K562 (cell line): ENCODE data around the gene LRRIQ4. TPM values are rescaled to one million over a fixed set of nuclear protein-coding genes. Genes with fewer than 3 reads are reported as not detected.

ENCODE experiments used
- ASH1L ChIP-seq: fragments of 450-650 bp; IDR thresholded peaks from 2 replicates; pipeline ENCODE4 v1.6.1; 2018; ENCODE audit warnings: borderline replicate concordance, mild to moderate bottlenecking, low read depth; ENCODE audit not compliant: partially characterized antibody
- POLR2G ChIP-seq: fragments of 200-400 bp; formaldehyde crosslinking; IDR thresholded peaks from 2 replicates; pipeline ENCODE4 v1.6.1; 2017; ENCODE audit warnings: low read depth, mild to moderate bottlenecking, antibody characterized with exemption, low read length, moderate library complexity
- POLR3G ChIP-seq: IDR thresholded peaks from 2 replicates; pipeline ENCODE4 v1.6.1; 2011; ENCODE audit not compliant: insufficient read length, insufficient replicate concordance; ENCODE audit errors: extremely low read depth
- RNF2 ChIP-seq: sonication (generic); IDR thresholded peaks from 2 replicates; pipeline ENCODE4 v1.6.1; 2016
- SLC30A9 ChIP-seq: fragments of 250-450 bp; sonication (Bioruptor Pico); IDR thresholded peaks from 2 replicates; pipeline ENCODE4 v1.8.0; 2022; ENCODE audit warnings: mild to moderate bottlenecking, moderate library complexity
- TBP ChIP-seq: optimal IDR thresholded peaks from 2 replicates; pipeline ENCODE3; 2011; ENCODE audit warnings: low read depth, low read length, improper control_type of control experiment
- TCF7L2 ChIP-seq: fragments of 150-350 bp; IDR thresholded peaks from 2 replicates; pipeline ENCODE4 v1.6.1; 2016; ENCODE audit warnings: low read depth, mild to moderate bottlenecking, low read length, moderate library complexity
- ZBTB8A ChIP-seq: fragments of 450-650 bp; IDR thresholded peaks from 2 replicates; pipeline ENCODE4 v1.6.1; 2018; ENCODE audit warnings: mild to moderate bottlenecking, moderate library complexity; ENCODE audit not compliant: partially characterized antibody
- ZNF384 ChIP-seq: IDR thresholded peaks from 2 replicates; pipeline ENCODE4 v1.6.1; 2012; ENCODE audit warnings: low read depth, low read length, improper control_type of control experiment
- polyA plus RNA-seq, 8 experiments: library from polyadenylated mRNA; depleted of rRNA in 4 of 8; stranded (reverse) in 5 of 8; unstranded in 3 of 8; fragments of >200 nt; fragmentation: Nextera tagmentation in 2 of 8; fragmentation: Illumina TruSeq in 1 of 8; extraction: Ambion mirVana in 2 of 8; extraction: Trizol in 1 of 8; gene quantifications; 2 replicates each; pipeline versions ENCODE4 v1.2.1 to v1.2.3, GENCODE V29; 2011 to 2014; ENCODE audit warnings: inconsistent platforms in 1 of 8, missing spikeins in 1 of 8
- total RNA-seq, 7 experiments: library from RNA; depleted of rRNA in 6 of 7; stranded (reverse); fragments of >200 nt in 6 of 7; fragmentation: Illumina TruSeq in 2 of 7; extraction: Trizol in 2 of 7; gene quantifications; 2 replicates each; pipeline versions ENCODE4 v1.2.1 to v1.2.3, GENCODE V29; 2011 to 2021; ENCODE audit warnings: low replicate concordance in 1 of 7
- TF ChIP-seq, protein P1 (sequence below): fragments of 450-650 bp; IDR thresholded peaks from 2 replicates; pipeline ENCODE4 v1.6.1; 2017; ENCODE audit warnings: antibody characterized with exemption, mild to moderate bottlenecking
- TF ChIP-seq, protein P2 (sequence below), 2 experiments: fragments of 450-650 bp in 1 of 2; sonication (generic) in 1 of 2; formaldehyde crosslinking in 1 of 2; IDR thresholded peaks; 2 replicates each; pipeline versions ENCODE4 v1.7.1 to v1.9.0; 2016 to 2022; ENCODE audit warnings: inconsistent platforms in 1 of 2, mild to moderate bottlenecking in 1 of 2, missing genetic modification reagents in 1 of 2
- TF ChIP-seq, protein P3 (sequence below): fragments of 450-650 bp; formaldehyde crosslinking; IDR thresholded peaks from 2 replicates; pipeline ENCODE4 v1.4.0; 2022; ENCODE audit warnings: mild to moderate bottlenecking, moderate library complexity

The LRRIQ4 gene
- total and polyA plus RNA-seq, 9 of the 15 experiments (the other 6 are each of a cell fraction or from before 2014, with no cell fraction given) = not detected

DNA sequence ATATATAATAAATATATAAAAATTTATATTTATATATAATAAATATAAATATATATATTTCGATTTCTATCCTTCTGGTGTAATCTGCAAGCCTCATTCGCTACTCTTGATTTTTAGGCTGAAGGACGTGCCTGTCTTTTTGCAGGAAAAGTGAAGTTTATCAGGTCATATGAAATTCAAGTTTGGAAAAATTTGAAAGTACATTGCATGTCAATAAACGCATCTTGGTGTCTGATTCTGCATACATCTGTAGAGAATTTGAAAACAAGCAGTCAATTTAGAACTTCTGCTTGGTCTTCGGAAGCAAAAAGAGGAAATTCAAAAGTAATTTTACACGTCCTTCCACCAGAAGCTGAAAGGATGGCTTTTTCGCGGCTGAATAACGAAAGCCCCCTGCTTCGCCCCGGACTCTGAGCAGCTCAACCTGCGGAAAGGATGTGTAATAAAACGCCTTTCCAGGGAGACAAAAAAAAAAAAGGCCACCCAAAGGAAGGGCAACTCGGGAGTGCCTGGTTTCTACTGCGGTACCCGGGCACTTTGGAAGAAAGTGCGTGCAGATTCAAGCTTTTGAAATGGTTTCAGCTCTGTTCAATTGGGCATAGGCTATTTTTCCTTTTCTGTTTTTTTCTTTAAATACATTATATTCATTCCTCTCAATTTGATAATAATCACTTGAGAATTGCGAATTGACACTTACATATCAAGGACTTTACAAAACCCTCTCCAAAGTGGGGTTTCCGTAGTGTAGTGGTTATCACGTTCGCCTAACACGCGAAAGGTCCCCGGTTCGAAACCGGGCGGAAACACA is 41.0 kb upstream of the LRRIQ4 start (continued):
- TF ChIP-seq, protein P1, sequence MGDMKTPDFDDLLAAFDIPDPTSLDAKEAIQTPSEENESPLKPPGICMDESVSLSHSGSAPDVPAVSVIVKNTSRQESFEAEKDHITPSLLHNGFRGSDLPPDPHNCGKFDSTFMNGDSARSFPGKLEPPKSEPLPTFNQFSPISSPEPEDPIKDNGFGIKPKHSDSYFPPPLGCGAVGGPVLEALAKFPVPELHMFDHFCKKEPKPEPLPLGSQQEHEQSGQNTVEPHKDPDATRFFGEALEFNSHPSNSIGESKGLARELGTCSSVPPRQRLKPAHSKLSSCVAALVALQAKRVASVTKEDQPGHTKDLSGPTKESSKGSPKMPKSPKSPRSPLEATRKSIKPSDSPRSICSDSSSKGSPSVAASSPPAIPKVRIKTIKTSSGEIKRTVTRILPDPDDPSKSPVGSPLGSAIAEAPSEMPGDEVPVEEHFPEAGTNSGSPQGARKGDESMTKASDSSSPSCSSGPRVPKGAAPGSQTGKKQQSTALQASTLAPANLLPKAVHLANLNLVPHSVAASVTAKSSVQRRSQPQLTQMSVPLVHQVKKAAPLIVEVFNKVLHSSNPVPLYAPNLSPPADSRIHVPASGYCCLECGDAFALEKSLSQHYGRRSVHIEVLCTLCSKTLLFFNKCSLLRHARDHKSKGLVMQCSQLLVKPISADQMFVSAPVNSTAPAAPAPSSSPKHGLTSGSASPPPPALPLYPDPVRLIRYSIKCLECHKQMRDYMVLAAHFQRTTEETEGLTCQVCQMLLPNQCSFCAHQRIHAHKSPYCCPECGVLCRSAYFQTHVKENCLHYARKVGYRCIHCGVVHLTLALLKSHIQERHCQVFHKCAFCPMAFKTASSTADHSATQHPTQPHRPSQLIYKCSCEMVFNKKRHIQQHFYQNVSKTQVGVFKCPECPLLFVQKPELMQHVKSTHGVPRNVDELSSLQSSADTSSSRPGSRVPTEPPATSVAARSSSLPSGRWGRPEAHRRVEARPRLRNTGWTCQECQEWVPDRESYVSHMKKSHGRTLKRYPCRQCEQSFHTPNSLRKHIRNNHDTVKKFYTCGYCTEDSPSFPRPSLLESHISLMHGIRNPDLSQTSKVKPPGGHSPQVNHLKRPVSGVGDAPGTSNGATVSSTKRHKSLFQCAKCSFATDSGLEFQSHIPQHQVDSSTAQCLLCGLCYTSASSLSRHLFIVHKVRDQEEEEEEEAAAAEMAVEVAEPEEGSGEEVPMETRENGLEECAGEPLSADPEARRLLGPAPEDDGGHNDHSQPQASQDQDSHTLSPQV = peak; percentile 60; the same call in 1 of the 2 replicates
- peak; percentile 99 for TF ChIP-seq TBP
- no peak for TF ChIP-seq SLC30A9 (CRISPR knock-in tag)
- TF ChIP-seq ZNF384 = peak; percentile 93
- TF ChIP-seq ZBTB8A = peak; percentile 80
- TF ChIP-seq RNF2 = 0 out of 2 replicates have a peak, but pooled peaks have one; percentile 56
- TF ChIP-seq ASH1L = no peak
- no peak for TF ChIP-seq TCF7L2
- TF ChIP-seq, protein P2, sequence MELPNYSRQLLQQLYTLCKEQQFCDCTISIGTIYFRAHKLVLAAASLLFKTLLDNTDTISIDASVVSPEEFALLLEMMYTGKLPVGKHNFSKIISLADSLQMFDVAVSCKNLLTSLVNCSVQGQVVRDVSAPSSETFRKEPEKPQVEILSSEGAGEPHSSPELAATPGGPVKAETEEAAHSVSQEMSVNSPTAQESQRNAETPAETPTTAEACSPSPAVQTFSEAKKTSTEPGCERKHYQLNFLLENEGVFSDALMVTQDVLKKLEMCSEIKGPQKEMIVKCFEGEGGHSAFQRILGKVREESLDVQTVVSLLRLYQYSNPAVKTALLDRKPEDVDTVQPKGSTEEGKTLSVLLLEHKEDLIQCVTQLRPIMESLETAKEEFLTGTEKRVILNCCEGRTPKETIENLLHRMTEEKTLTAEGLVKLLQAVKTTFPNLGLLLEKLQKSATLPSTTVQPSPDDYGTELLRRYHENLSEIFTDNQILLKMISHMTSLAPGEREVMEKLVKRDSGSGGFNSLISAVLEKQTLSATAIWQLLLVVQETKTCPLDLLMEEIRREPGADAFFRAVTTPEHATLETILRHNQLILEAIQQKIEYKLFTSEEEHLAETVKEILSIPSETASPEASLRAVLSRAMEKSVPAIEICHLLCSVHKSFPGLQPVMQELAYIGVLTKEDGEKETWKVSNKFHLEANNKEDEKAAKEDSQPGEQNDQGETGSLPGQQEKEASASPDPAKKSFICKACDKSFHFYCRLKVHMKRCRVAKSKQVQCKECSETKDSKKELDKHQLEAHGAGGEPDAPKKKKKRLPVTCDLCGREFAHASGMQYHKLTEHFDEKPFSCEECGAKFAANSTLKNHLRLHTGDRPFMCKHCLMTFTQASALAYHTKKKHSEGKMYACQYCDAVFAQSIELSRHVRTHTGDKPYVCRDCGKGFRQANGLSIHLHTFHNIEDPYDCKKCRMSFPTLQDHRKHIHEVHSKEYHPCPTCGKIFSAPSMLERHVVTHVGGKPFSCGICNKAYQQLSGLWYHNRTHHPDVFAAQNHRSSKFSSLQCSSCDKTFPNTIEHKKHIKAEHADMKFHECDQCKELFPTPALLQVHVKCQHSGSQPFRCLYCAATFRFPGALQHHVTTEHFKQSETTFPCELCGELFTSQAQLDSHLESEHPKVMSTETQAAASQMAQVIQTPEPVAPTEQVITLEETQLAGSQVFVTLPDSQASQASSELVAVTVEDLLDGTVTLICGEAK (IDR thresholded peaks at IDR 0.05) = peak; percentile 88
- TF ChIP-seq, protein P2 (CRISPR knock-in tag; IDR thresholded peaks at IDR 0.05) = no peak
- TF ChIP-seq POLR3G = peak; percentile 50
- TF ChIP-seq POLR2G = peak; percentile 51; the same call in 1 of the 2 replicates
- TF ChIP-seq, protein P3, sequence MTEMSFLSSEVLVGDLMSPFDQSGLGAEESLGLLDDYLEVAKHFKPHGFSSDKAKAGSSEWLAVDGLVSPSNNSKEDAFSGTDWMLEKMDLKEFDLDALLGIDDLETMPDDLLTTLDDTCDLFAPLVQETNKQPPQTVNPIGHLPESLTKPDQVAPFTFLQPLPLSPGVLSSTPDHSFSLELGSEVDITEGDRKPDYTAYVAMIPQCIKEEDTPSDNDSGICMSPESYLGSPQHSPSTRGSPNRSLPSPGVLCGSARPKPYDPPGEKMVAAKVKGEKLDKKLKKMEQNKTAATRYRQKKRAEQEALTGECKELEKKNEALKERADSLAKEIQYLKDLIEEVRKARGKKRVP (CRISPR knock-in tag) = no peak
